H9 (cell line): ENCODE data around the gene TTR. TPM values are rescaled to one million over a fixed set of nuclear protein-coding genes. Genes with fewer than 3 reads are reported as not detected.

Experiments used
- DNase-seq: peaks from one replicate; pipeline ENCODE4 v3.0.0-alpha.2; 2017
- H2AFZ ChIP-seq: one replicate; pipeline ENCODE4 v1.6.1; 2013; ENCODE audit warnings: mild to moderate bottlenecking, low read length, control low read depth, moderate library complexity
- H2AK5ac ChIP-seq: 2 replicates; pipeline ENCODE4 v1.6.1; 2013; ENCODE audit warnings: low read length, control low read depth, mixed read lengths; ENCODE audit not compliant: insufficient read length
- H2BK120ac ChIP-seq: one replicate; pipeline ENCODE4 v1.6.1; 2013; ENCODE audit warnings: low read depth, mild to moderate bottlenecking, low read length, control low read depth, inconsistent platforms; ENCODE audit not compliant: poor library complexity, severe bottlenecking
- H2BK12ac ChIP-seq: 2 replicates; pipeline ENCODE4 v1.6.1; 2013; ENCODE audit warnings: low read length, control low read depth, mixed read lengths, low read depth; ENCODE audit not compliant: insufficient read length
- H2BK15ac ChIP-seq: 2 replicates; pipeline ENCODE4 v1.6.1; 2013; ENCODE audit warnings: low read depth, low read length, control low read depth
- H2BK20ac ChIP-seq: one replicate; pipeline ENCODE4 v1.6.1; 2013; ENCODE audit warnings: low read depth, mild to moderate bottlenecking, low read length, control low read depth, inconsistent platforms; ENCODE audit not compliant: poor library complexity, severe bottlenecking
- H2BK5ac ChIP-seq: 2 replicates; pipeline ENCODE4 v1.6.1; 2013; ENCODE audit warnings: low read length, control low read depth, mixed read lengths; ENCODE audit not compliant: insufficient read length
- H3K14ac ChIP-seq: 2 replicates; pipeline ENCODE4 v1.6.1; 2013; ENCODE audit warnings: low read length, control low read depth; ENCODE audit not compliant: insufficient read depth
- H3K18ac ChIP-seq: 2 replicates; pipeline ENCODE4 v1.6.1; 2013; ENCODE audit warnings: low read depth, mild to moderate bottlenecking, mixed read lengths, low read length, control low read depth; ENCODE audit not compliant: insufficient read length
- H3K23ac ChIP-seq: 2 replicates; pipeline ENCODE4 v1.6.1; 2013; ENCODE audit warnings: low read length, control low read depth, mixed read lengths, low read depth; ENCODE audit not compliant: insufficient read length
- H3K23me2 ChIP-seq: 2 replicates; pipeline ENCODE4 v1.6.1; 2013; ENCODE audit warnings: low read depth, mild to moderate bottlenecking, mixed read lengths, low read length, control low read depth; ENCODE audit not compliant: insufficient read length, poor library complexity, severe bottlenecking
- H3K27ac ChIP-seq: 2 replicates; pipeline ENCODE4 v1.5.1; 2013; ENCODE audit warnings: low read length, control low read depth, mixed read lengths, low read depth; ENCODE audit not compliant: insufficient read length
- H3K27me3 ChIP-seq: 2 replicates; pipeline ENCODE4 v1.6.1; 2013; ENCODE audit warnings: low read length, control low read depth, inconsistent platforms; ENCODE audit not compliant: insufficient read depth
- H3K4ac ChIP-seq: 2 replicates; pipeline ENCODE4 v1.6.1; 2013; ENCODE audit warnings: low read depth, mild to moderate bottlenecking, control low read depth, inconsistent platforms, low read length, moderate library complexity
- H3K4me1 ChIP-seq: 2 replicates; pipeline ENCODE4 v1.6.1; 2013; ENCODE audit warnings: low read length, control low read depth, inconsistent platforms; ENCODE audit not compliant: insufficient read depth
- H3K4me2 ChIP-seq: 2 replicates; pipeline ENCODE4 v1.6.1; 2013; ENCODE audit warnings: low read length, control low read depth, mixed read lengths; ENCODE audit not compliant: insufficient read length, insufficient read depth
- H3K56ac ChIP-seq: 2 replicates; pipeline ENCODE4 v1.6.1; 2013; ENCODE audit warnings: low read depth, mild to moderate bottlenecking, mixed read lengths, low read length, control low read depth; ENCODE audit not compliant: insufficient read length
- H3K79me1 ChIP-seq: 2 replicates; pipeline ENCODE4 v1.6.1; 2013; ENCODE audit warnings: low read depth, mild to moderate bottlenecking, moderate library complexity, low read length, control low read depth, inconsistent platforms; ENCODE audit not compliant: insufficient read depth, poor library complexity, severe bottlenecking
- H3K79me2 ChIP-seq: 2 replicates; pipeline ENCODE4 v1.6.1; 2013; ENCODE audit warnings: low read length, control low read depth, inconsistent platforms; ENCODE audit not compliant: insufficient read depth
- H3K9ac ChIP-seq: 2 replicates; pipeline ENCODE4 v1.6.1; 2013; ENCODE audit warnings: low read length, control low read depth, mixed read lengths; ENCODE audit not compliant: insufficient read length; ENCODE audit errors: extremely low read depth
- H3K9me3 ChIP-seq: one replicate; pipeline ENCODE4 v1.6.1; 2013; ENCODE audit warnings: low read depth, low read length, inconsistent platforms; ENCODE audit not compliant: control insufficient read depth
- H3T11ph ChIP-seq: one replicate; pipeline ENCODE4 v1.6.1; 2013; ENCODE audit warnings: mild to moderate bottlenecking, low read length, control low read depth, inconsistent platforms
- H4K20me1 ChIP-seq: one replicate; pipeline ENCODE4 v1.6.1; 2013; ENCODE audit not compliant: control insufficient read depth, insufficient read length, insufficient read depth
- H4K5ac ChIP-seq: 2 replicates; pipeline ENCODE4 v1.6.1; 2013; ENCODE audit warnings: low read depth, mild to moderate bottlenecking, mixed read lengths, low read length, control low read depth; ENCODE audit not compliant: insufficient read length
- H4K8ac ChIP-seq: replicated peaks from 2 replicates; pipeline ENCODE4 v1.6.1; 2013; ENCODE audit warnings: low read length, control low read depth, mixed read lengths, low read depth; ENCODE audit not compliant: insufficient read length
- H4K91ac ChIP-seq: 2 replicates; pipeline ENCODE4 v1.6.1; 2013; ENCODE audit warnings: low read depth, mild to moderate bottlenecking, moderate library complexity, mixed read lengths, low read length, control low read depth; ENCODE audit not compliant: insufficient read length
- H3K27ac Mint-ChIP-seq, 3 experiments: 2 replicates in 2 of 3; 3 replicates in 1 of 3; pipeline ENCODE4 v1.8.0; 2020 to 2021; ENCODE audit warnings: mixed read lengths in 3 of 3, mild to moderate bottlenecking in 1 of 3, moderate library complexity in 1 of 3
- H3K27me3 Mint-ChIP-seq: 2 replicates; pipeline ENCODE4 v1.8.0; 2021; ENCODE audit warnings: low read depth, mild to moderate bottlenecking, moderate library complexity, mixed read lengths
- H3K36me3 Mint-ChIP-seq, 3 experiments: 2 replicates in 2 of 3; 3 replicates in 1 of 3; pipeline ENCODE4 v1.8.0; 2020 to 2021; ENCODE audit warnings: low read depth in 3 of 3, mixed read lengths in 3 of 3; ENCODE audit not compliant: insufficient read depth in 1 of 3
- H3K4me1 Mint-ChIP-seq, 2 experiments: 2 replicates each; pipeline ENCODE4 v1.8.0; 2020; ENCODE audit warnings: mixed read lengths in 2 of 2
- H3K4me3 Mint-ChIP-seq, 2 experiments: 2 replicates in 1 of 2; 3 replicates in 1 of 2; pipeline ENCODE4 v1.8.0; 2020 to 2021; ENCODE audit warnings: mild to moderate bottlenecking in 2 of 2, mixed read lengths in 2 of 2, moderate library complexity in 1 of 2
- H3K9me3 Mint-ChIP-seq, 2 experiments: 2 replicates in 1 of 2; 3 replicates in 1 of 2; pipeline ENCODE4 v1.8.0; 2020; ENCODE audit warnings: mild to moderate bottlenecking in 2 of 2, mixed read lengths in 2 of 2, moderate library complexity in 1 of 2
- CTCF ChIP-seq: fragments of 200-600 bp; sonication (generic); conservative IDR thresholded peaks from 3 replicates; pipeline ENCODE4 v1.8.0; 2021; ENCODE audit warnings: antibody characterized with exemption, mild to moderate bottlenecking
- WGBS: extraction: QIAGEN DNeasy Blood & Tissue Kit; methylation state at CpG from one replicate; pipeline ENCODE4 v1.1.7; 2013; ENCODE audit warnings: missing lambda C conversion rate, low lambda C conversion rate, mixed read lengths; ENCODE audit not compliant: insufficient read length; ENCODE audit errors: extremely low coverage; 5-methylcytosine and 5-hydroxymethylcytosine counted together
- total RNA-seq: library from RNA; stranded (reverse); gene quantifications from 2 replicates; pipeline ENCODE4 v1.2.1, GENCODE V29; 2021

The TTR gene
- total RNA-seq, 1 experiment from 2014 or later, result not detected

DNA sequence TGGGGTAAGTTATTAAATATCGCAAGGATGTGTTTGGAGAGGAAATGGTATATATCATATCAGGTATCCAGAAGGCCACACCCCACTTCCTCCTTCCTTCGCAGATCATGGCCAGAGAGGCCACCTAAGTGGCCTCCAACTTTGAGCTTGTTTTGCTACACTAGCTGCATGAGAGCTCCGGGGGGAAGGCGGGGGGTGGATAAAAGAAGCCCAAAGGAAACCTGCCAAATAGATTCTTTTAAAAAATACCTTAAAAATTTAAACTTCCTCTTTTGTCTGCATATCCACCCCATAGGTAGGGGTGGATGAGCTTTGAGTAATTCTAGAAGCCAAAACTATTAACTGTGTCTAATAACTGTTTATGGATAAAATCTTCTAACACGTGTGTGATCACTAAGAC is 5.7 kb upstream of the TTR start:
- H2BK12ac ChIP-seq, result no peak overlapping the region
- no peak overlapping the region for H2BK20ac ChIP-seq
- H3K4me3 Mint-ChIP-seq, result no peak overlapping the region
- no peak overlapping the region for H3K4ac ChIP-seq
- H3K9me3 Mint-ChIP-seq, result no peaks in the 10 kb centered on the region
- TF ChIP-seq CTCF, result no peak
- no peaks in the 10 kb centered on the region for H4K20me1 ChIP-seq
- no peak overlapping the region for H2BK120ac ChIP-seq
- no peak overlapping the region for H3K14ac ChIP-seq
- H3K79me2 ChIP-seq, result no peaks in the 10 kb centered on the region
- H2BK5ac ChIP-seq, result no peak overlapping the region
- H3K23ac ChIP-seq, result no peak overlapping the region
- H2AK5ac ChIP-seq, result no peak overlapping the region
- no peaks in the 10 kb centered on the region for H3K79me1 ChIP-seq
- no peaks in the 10 kb centered on the region for H3K9me3 ChIP-seq
- WGBS, result no CpG with 5 or more reads among the region's 5 CpGs
- no peak overlapping the region for H3K4me2 ChIP-seq
- H3K18ac ChIP-seq, result no peak overlapping the region
- no peak overlapping the region for H4K91ac ChIP-seq
- H4K8ac ChIP-seq, result no peak overlapping the region
- no peaks in the 10 kb centered on the region for H3K27me3 ChIP-seq
- H2AFZ ChIP-seq, result no peak overlapping the region
- H3K27ac Mint-ChIP-seq, result no peak overlapping the region
- H3T11ph ChIP-seq, result no peak overlapping the region
- H2BK15ac ChIP-seq, result no peak overlapping the region
- no peak overlapping the region for H3K56ac ChIP-seq
- H3K9ac ChIP-seq, result no peak overlapping the region
- H3K27me3 Mint-ChIP-seq, result no peaks in the 10 kb centered on the region
- no peaks in the 10 kb centered on the region for H3K36me3 Mint-ChIP-seq
- no peaks in the 10 kb centered on the region for H3K23me2 ChIP-seq
- H3K4me1 ChIP-seq, result no peaks in the 10 kb centered on the region
- DNase-seq, result no peak
- peaks cover 0 to 2% of the 10 kb centered on the region in 2 experiments; a peak in 1 of 4 replicates for H3K4me1 Mint-ChIP-seq
- no peak overlapping the region for H3K27ac ChIP-seq
- no peak overlapping the region for H4K5ac ChIP-seq
